ENCODE measurements around the gene ODF2. TPM values are rescaled to one million over a fixed set of nuclear protein-coding genes. Genes with fewer than 3 reads are reported as not detected.

ODF2 gene
- total and polyA plus RNA-seq, 2 experiments from 2014 or later: 17.5 to 26.9 TPM

GRCh38 chr9:128456613-128457061 lies 831 bp downstream of the ODF2 start:
- Histone ChIP-seq H3K4me3 (peak overlapping the region; percentile 92), H3K9me2 (ENCODE audit: insufficient read depth) (no peaks in the 10 kb centered on the region), H4K20me1 (replicated peaks; ENCODE audit: insufficient read depth) (peaks cover 16% of the 10 kb centered on the region; the same call in 1 of the 2 replicates), H2AFZ (peak overlapping the region; percentile 76), H3F3A (replicated peaks; ENCODE audit: low read depth) (peaks cover 9% of the 10 kb centered on the region; the same call in 1 of the 2 replicates), H3K79me2 (replicated peaks; ENCODE audit: insufficient read depth) (no peaks in the 10 kb centered on the region), H3K36me3 (ENCODE audit: insufficient read depth) (peaks cover 6% of the 10 kb centered on the region; the same call in 1 of the 2 replicates), H3K27me3 (ENCODE audit: insufficient read depth) (peaks cover 32% of the 10 kb centered on the region), H3K4me2 (peak overlapping the region; percentile 94), H3K4me1 (ENCODE audit: insufficient read depth) (peaks cover 10% of the 10 kb centered on the region; the same call in 1 of the 2 replicates), H3K27ac (ENCODE audit: low read depth) (no peak overlapping the region)
- Mint-ChIP-seq H3K4me3 (peak overlapping the region; percentile 81), H3K27ac (no peak overlapping the region), H3K4me1 (peaks cover 12% of the 10 kb centered on the region), H3K36me3 (ENCODE audit: low read depth) (peaks cover 25% of the 10 kb centered on the region), H3K9me3 (no peaks in the 10 kb centered on the region), H3K27me3 (ENCODE audit: insufficient read depth, low read depth, poor library complexity) (peaks cover 38% of the 10 kb centered on the region)
- DNase-seq (ENCODE audit: low spot score): peak; percentile 89
- no peak for TF ChIP-seq EZH2 (IDR thresholded peaks at IDR 0.05; ENCODE audit: low read depth, unreplicated experiment)
- TF ChIP-seq CTCF (conservative IDR thresholded peaks at IDR 0.05; ENCODE audit: low read depth in 2 of 2): no peak
- TF ChIP-seq EZH2phosphoT487 (IDR thresholded peaks at IDR 0.05; ENCODE audit: unreplicated experiment): no peak
- TF ChIP-seq REST (IDR thresholded peaks at IDR 0.05; ENCODE audit: unreplicated experiment): no peak
- TF ChIP-seq JUNB (IDR thresholded peaks at IDR 0.05; ENCODE audit: unreplicated experiment): no peak
- no peak for TF ChIP-seq ZNF331 (CRISPR knock-in tag; IDR thresholded peaks at IDR 0.05; ENCODE audit: low read depth)
- TF ChIP-seq ETS1 (IDR thresholded peaks at IDR 0.05): no peak
- TF ChIP-seq STAT1 (IDR thresholded peaks at IDR 0.05; ENCODE audit: unreplicated experiment): no peak
- no peak for TF ChIP-seq CREB1 (CRISPR knock-in tag; IDR thresholded peaks at IDR 0.05; ENCODE audit: low read depth)
- TF ChIP-seq NANOG (IDR thresholded peaks at IDR 0.05; ENCODE audit: borderline replicate concordance): no peak
- no peak for TF ChIP-seq ZNF462 (CRISPR knock-in tag; IDR thresholded peaks at IDR 0.05)
- no peak for TF ChIP-seq POLR2AphosphoS5 (IDR thresholded peaks at IDR 0.05; ENCODE audit: low read depth)
- no peak for TF ChIP-seq ZNF114 (CRISPR knock-in tag; IDR thresholded peaks at IDR 0.05)
- peak; percentile 76 for ATAC-seq

All from GM23338 (cell line).